SK-N-SH treated with all-trans-retinoic acid at 6 μM for 48 hours (cell line): ENCODE measurements around the gene LHFPL3.

Source experiments
- ARNTL ChIP-seq: fragments of 450-650 bp; formaldehyde crosslinking; IDR thresholded peaks from 2 replicates; pipeline ENCODE4 v1.5.0; 2020; ENCODE audit warnings: low read depth, mild to moderate bottlenecking, moderate library complexity, borderline replicate concordance
- BACH2 ChIP-seq: fragments of 250-450 bp; sonication (Bioruptor Pico); IDR thresholded peaks from 2 replicates; pipeline ENCODE4 v1.9.0; 2021; ENCODE audit warnings: mild to moderate bottlenecking, borderline replicate concordance
- GLIS3 ChIP-seq: fragments of 250-450 bp; sonication (Bioruptor Pico); IDR thresholded peaks from 2 replicates; pipeline ENCODE4 v1.5.0; 2020; ENCODE audit warnings: mild to moderate bottlenecking, moderate library complexity
- RARB ChIP-seq: fragments of 250-450 bp; sonication (Bioruptor Pico); IDR thresholded peaks from 2 replicates; pipeline ENCODE4 v1.8.0; 2021; ENCODE audit warnings: mild to moderate bottlenecking, moderate library complexity
- TOX ChIP-seq: fragments of 250-450 bp; sonication (Bioruptor Pico); IDR thresholded peaks from 2 replicates; pipeline ENCODE4 v1.8.0; 2021; ENCODE audit warnings: mild to moderate bottlenecking, moderate library complexity, borderline replicate concordance
- ZC3H10 ChIP-seq: fragments of 250-450 bp; sonication (Bioruptor Pico); IDR thresholded peaks from 2 replicates; pipeline ENCODE4 v1.5.1; 2021; ENCODE audit warnings: mild to moderate bottlenecking, moderate library complexity
- ZFP30 ChIP-seq: fragments of 450-650 bp; formaldehyde crosslinking; IDR thresholded peaks from 2 replicates; pipeline ENCODE4 v1.5.0; 2022; ENCODE audit warnings: mild to moderate bottlenecking, moderate library complexity
- ZNF565 ChIP-seq: fragments of 450-650 bp; formaldehyde crosslinking; conservative IDR thresholded peaks from 2 replicates; pipeline ENCODE4 v1.5.0; 2020; ENCODE audit warnings: low read depth, mild to moderate bottlenecking, moderate library complexity
- ZNF8 ChIP-seq: fragments of 450-650 bp; formaldehyde crosslinking; IDR thresholded peaks from 2 replicates; pipeline ENCODE4 v1.5.0; 2020; ENCODE audit warnings: mild to moderate bottlenecking, moderate library complexity
- TF ChIP-seq, protein P1 (sequence below): fragments of 250-450 bp; sonication (Bioruptor Pico); IDR thresholded peaks from 2 replicates; pipeline ENCODE4 v1.8.0; 2020; ENCODE audit warnings: mild to moderate bottlenecking, moderate library complexity, borderline replicate concordance
- TF ChIP-seq, protein P2 (sequence below): fragments of 250-450 bp; sonication (Bioruptor Pico); IDR thresholded peaks from 2 replicates; pipeline ENCODE4 v1.5.1; 2021; ENCODE audit warnings: mild to moderate bottlenecking, moderate library complexity
- TF ChIP-seq, protein P3 (sequence below): fragments of 250-450 bp; sonication (Bioruptor Pico); IDR thresholded peaks from 2 replicates; pipeline ENCODE4 v1.5.1; 2020; ENCODE audit warnings: low read depth, mild to moderate bottlenecking, moderate library complexity
- TF ChIP-seq, protein P4 (sequence below): fragments of 250-450 bp; sonication (Bioruptor Pico); IDR thresholded peaks from 2 replicates; pipeline ENCODE4 v1.8.0; 2021; ENCODE audit warnings: low read depth, mild to moderate bottlenecking, moderate library complexity, borderline replicate concordance
- TF ChIP-seq, protein P5 (sequence below): fragments of 250-450 bp; sonication (Bioruptor Pico); IDR thresholded peaks from 2 replicates; pipeline ENCODE4 v1.5.0; 2020; ENCODE audit warnings: mild to moderate bottlenecking, moderate library complexity

DNA sequence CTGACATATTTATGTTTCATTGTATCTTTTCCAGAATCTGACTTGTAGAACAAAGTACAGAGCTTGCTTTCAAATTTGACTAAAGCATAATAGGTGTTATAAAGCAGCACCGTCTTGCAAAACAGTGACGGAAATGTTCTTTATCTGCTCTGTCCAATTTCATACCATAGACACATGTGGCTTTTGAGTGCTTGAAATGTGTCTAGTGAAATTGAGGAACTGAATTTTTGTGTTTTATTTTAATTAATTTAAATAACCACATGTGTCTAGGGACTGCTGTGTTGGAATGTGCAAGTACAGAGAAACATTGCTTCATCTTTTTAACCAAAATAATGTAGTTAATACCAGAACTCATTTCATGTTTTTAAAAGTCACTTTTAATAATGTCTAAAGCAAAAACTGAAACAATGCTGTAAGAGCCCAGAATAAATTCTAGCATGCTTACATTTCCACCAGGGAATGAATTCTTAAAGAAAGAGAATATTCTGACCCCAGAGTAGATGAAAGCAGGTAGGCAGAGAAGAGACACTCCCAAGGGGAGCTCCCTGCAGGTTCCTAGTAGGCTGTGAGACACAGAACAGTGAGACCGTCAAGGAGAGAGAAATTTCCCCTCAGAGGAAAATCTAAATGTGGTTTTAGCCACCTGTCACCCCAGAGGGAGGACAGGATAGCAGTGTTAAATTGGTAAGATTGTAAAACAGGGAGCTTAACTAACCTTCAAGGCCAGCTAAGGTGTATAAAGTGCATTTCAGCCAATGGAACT is 510.3 kb downstream of the LHFPL3 start:
- TF ChIP-seq, protein P1, sequence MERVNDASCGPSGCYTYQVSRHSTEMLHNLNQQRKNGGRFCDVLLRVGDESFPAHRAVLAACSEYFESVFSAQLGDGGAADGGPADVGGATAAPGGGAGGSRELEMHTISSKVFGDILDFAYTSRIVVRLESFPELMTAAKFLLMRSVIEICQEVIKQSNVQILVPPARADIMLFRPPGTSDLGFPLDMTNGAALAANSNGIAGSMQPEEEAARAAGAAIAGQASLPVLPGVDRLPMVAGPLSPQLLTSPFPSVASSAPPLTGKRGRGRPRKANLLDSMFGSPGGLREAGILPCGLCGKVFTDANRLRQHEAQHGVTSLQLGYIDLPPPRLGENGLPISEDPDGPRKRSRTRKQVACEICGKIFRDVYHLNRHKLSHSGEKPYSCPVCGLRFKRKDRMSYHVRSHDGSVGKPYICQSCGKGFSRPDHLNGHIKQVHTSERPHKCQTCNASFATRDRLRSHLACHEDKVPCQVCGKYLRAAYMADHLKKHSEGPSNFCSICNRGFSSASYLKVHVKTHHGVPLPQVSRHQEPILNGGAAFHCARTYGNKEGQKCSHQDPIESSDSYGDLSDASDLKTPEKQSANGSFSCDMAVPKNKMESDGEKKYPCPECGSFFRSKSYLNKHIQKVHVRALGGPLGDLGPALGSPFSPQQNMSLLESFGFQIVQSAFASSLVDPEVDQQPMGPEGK (CRISPR knock-in tag): no peak
- TF ChIP-seq, protein P2, sequence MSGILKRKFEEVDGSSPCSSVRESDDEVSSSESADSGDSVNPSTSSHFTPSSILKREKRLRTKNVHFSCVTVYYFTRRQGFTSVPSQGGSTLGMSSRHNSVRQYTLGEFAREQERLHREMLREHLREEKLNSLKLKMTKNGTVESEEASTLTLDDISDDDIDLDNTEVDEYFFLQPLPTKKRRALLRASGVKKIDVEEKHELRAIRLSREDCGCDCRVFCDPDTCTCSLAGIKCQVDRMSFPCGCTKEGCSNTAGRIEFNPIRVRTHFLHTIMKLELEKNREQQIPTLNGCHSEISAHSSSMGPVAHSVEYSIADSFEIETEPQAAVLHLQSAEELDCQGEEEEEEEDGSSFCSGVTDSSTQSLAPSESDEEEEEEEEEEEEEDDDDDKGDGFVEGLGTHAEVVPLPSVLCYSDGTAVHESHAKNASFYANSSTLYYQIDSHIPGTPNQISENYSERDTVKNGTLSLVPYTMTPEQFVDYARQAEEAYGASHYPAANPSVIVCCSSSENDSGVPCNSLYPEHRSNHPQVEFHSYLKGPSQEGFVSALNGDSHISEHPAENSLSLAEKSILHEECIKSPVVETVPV (CRISPR knock-in tag): no peak
- no peak for TF ChIP-seq ZNF565 (CRISPR knock-in tag)
- TF ChIP-seq, protein P3, sequence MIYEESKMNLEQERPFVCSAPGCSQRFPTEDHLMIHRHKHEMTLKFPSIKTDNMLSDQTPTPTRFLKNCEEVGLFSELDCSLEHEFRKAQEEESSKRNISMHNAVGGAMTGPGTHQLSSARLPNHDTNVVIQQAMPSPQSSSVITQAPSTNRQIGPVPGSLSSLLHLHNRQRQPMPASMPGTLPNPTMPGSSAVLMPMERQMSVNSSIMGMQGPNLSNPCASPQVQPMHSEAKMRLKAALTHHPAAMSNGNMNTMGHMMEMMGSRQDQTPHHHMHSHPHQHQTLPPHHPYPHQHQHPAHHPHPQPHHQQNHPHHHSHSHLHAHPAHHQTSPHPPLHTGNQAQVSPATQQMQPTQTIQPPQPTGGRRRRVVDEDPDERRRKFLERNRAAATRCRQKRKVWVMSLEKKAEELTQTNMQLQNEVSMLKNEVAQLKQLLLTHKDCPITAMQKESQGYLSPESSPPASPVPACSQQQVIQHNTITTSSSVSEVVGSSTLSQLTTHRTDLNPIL (CRISPR knock-in tag): no peak
- no peak for TF ChIP-seq ZNF8 (CRISPR knock-in tag)
- no peak for TF ChIP-seq RARB
- no peak for TF ChIP-seq GLIS3 (CRISPR knock-in tag)
- no peak for TF ChIP-seq TOX (CRISPR knock-in tag)
- no peak for TF ChIP-seq ZFP30 (CRISPR knock-in tag)
- TF ChIP-seq, protein P4, sequence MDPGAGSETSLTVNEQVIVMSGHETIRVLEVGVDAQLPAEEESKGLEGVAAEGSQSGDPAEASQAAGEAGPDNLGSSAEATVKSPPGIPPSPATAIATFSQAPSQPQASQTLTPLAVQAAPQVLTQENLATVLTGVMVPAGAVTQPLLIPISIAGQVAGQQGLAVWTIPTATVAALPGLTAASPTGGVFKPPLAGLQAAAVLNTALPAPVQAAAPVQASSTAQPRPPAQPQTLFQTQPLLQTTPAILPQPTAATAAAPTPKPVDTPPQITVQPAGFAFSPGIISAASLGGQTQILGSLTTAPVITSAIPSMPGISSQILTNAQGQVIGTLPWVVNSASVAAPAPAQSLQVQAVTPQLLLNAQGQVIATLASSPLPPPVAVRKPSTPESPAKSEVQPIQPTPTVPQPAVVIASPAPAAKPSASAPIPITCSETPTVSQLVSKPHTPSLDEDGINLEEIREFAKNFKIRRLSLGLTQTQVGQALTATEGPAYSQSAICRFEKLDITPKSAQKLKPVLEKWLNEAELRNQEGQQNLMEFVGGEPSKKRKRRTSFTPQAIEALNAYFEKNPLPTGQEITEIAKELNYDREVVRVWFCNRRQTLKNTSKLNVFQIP (CRISPR knock-in tag): no peak
- no peak for TF ChIP-seq ARNTL (CRISPR knock-in tag)
- TF ChIP-seq, protein P5, sequence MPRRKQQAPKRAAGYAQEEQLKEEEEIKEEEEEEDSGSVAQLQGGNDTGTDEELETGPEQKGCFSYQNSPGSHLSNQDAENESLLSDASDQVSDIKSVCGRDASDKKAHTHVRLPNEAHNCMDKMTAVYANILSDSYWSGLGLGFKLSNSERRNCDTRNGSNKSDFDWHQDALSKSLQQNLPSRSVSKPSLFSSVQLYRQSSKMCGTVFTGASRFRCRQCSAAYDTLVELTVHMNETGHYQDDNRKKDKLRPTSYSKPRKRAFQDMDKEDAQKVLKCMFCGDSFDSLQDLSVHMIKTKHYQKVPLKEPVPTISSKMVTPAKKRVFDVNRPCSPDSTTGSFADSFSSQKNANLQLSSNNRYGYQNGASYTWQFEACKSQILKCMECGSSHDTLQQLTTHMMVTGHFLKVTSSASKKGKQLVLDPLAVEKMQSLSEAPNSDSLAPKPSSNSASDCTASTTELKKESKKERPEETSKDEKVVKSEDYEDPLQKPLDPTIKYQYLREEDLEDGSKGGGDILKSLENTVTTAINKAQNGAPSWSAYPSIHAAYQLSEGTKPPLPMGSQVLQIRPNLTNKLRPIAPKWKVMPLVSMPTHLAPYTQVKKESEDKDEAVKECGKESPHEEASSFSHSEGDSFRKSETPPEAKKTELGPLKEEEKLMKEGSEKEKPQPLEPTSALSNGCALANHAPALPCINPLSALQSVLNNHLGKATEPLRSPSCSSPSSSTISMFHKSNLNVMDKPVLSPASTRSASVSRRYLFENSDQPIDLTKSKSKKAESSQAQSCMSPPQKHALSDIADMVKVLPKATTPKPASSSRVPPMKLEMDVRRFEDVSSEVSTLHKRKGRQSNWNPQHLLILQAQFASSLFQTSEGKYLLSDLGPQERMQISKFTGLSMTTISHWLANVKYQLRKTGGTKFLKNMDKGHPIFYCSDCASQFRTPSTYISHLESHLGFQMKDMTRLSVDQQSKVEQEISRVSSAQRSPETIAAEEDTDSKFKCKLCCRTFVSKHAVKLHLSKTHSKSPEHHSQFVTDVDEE: no peak
- no peak for TF ChIP-seq ZC3H10 (CRISPR knock-in tag)
- no peak for TF ChIP-seq BACH2 (CRISPR knock-in tag)
